ENCODE data around the gene NUDT5.

DNA sequence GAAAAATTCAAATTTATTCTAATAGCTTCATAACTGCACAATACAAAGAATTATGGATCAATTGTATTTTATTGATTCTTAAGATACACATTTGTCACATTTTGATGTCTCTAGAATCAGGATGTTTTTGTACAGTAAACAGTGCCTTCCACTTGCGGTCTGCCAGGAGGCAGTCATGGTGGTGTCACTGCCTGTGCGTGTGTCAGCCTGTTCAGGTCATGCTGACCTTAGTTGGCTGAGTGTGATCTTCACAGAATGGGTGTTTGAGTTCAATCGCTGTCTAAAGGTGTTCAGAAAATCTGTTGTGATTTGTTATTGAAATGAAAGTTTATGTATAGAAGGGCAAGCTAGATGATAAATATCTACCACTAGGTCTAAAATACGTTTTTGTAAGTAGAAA, 45.5 kb downstream of the NUDT5 start:
- TF ChIP-seq, protein P1, sequence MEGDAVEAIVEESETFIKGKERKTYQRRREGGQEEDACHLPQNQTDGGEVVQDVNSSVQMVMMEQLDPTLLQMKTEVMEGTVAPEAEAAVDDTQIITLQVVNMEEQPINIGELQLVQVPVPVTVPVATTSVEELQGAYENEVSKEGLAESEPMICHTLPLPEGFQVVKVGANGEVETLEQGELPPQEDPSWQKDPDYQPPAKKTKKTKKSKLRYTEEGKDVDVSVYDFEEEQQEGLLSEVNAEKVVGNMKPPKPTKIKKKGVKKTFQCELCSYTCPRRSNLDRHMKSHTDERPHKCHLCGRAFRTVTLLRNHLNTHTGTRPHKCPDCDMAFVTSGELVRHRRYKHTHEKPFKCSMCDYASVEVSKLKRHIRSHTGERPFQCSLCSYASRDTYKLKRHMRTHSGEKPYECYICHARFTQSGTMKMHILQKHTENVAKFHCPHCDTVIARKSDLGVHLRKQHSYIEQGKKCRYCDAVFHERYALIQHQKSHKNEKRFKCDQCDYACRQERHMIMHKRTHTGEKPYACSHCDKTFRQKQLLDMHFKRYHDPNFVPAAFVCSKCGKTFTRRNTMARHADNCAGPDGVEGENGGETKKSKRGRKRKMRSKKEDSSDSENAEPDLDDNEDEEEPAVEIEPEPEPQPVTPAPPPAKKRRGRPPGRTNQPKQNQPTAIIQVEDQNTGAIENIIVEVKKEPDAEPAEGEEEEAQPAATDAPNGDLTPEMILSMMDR (IDR thresholded peaks at IDR 0.05) = no peak
- no peak for TF ChIP-seq POLR2A (IDR thresholded peaks at IDR 0.05)
- TF ChIP-seq EP300 (IDR thresholded peaks at IDR 0.05; ENCODE audit: low read depth) = no peak
- TF ChIP-seq POLR2AphosphoS5 (IDR thresholded peaks at IDR 0.05) = no peak
